HEK293 (cell line): ENCODE results near the gene INPP5F.
A peak's percentile ranks its signal among the peaks of the same experiment; 100 is the strongest.

Experiments
- CTCF ChIA-PET: fragments of 350-600 bp; formaldehyde crosslinking; extraction: SDS; loops from one replicate; lab custom pipeline; 2021; ENCODE audit warnings: antibody characterized with exemption; lab: Yijun Ruan, JAX
- POLR2A ChIA-PET: fragments of 300-600 bp; formaldehyde crosslinking; extraction: SDS; loops from one replicate; lab custom pipeline; 2020; ENCODE audit warnings: antibody characterized with exemption, inconsistent platforms; lab: Yijun Ruan, JAX
- H3K27ac ChIP-seq: fragments of 200-500 bp; sonication (Bioruptor generic); 2 replicates; pipeline ENCODE4 v1.5.1; 2014; ENCODE audit warnings: low read depth, low read length, control low read depth, inconsistent platforms; ENCODE audit errors: extremely low read depth
- H3K36me3 ChIP-seq, 2 experiments: fragments of 200-500 bp in 1 of 2; sonication (Bioruptor generic) in 1 of 2; 1 replicate in 1 of 2; 2 replicates in 1 of 2; pipeline ENCODE4 v1.5.1; 2014 to 2017; ENCODE audit warnings: inconsistent platforms in 2 of 2, low read length in 2 of 2; ENCODE audit not compliant: control insufficient read depth in 2 of 2, insufficient read depth in 1 of 2
- H3K4me1 ChIP-seq: fragments of 200-500 bp; sonication (Bioruptor generic); 2 replicates; pipeline ENCODE4 v1.5.1; 2014; ENCODE audit warnings: mild to moderate bottlenecking, low read length, inconsistent platforms; ENCODE audit not compliant: control insufficient read depth, insufficient read depth
- H3K4me3 ChIP-seq: 2 replicates; pipeline ENCODE4 v1.5.1; 2011; ENCODE audit warnings: low read depth, mild to moderate bottlenecking, control low read depth, low read length, moderate library complexity
- H3K9me3 ChIP-seq: fragments of 200-500 bp; sonication (Bioruptor generic); 2 replicates; pipeline ENCODE4 v1.5.1; 2014; ENCODE audit warnings: low read depth, low read length, inconsistent platforms; ENCODE audit not compliant: control insufficient read depth, insufficient read depth
- BCL6B ChIP-seq: fragments of 450-650 bp; formaldehyde crosslinking; IDR thresholded peaks from 2 replicates; pipeline ENCODE4 v1.5.1; 2017; ENCODE audit warnings: missing biosample characterization, missing genetic modification characterization
- FEZF1 ChIP-seq: fragments of 450-650 bp; formaldehyde crosslinking; IDR thresholded peaks from 2 replicates; pipeline ENCODE4 v1.5.1; 2016; ENCODE audit warnings: missing biosample characterization, missing genetic modification characterization
- HOXD13 ChIP-seq: sonication (generic); formaldehyde crosslinking; IDR thresholded peaks from 2 replicates; pipeline ENCODE4 v1.8.0; 2022; ENCODE audit warnings: missing genetic modification reagents, borderline replicate concordance
- ZBTB17 ChIP-seq: fragments of 450-650 bp; formaldehyde crosslinking; IDR thresholded peaks from 2 replicates; pipeline ENCODE4 v1.5.1; 2016; ENCODE audit warnings: missing biosample characterization, missing genetic modification characterization
- ZBTB7A ChIP-seq: fragments of 450-650 bp; formaldehyde crosslinking; IDR thresholded peaks from 2 replicates; pipeline ENCODE4 v1.5.1; 2016; ENCODE audit warnings: low read depth, missing biosample characterization, missing genetic modification characterization
- ZFHX2 ChIP-seq: fragments of 450-650 bp; formaldehyde crosslinking; conservative IDR thresholded peaks from 2 replicates; pipeline ENCODE4 v1.5.1; 2016; ENCODE audit warnings: missing biosample characterization, missing genetic modification characterization
- ZNF132 ChIP-seq: fragments of 450-650 bp; formaldehyde crosslinking; IDR thresholded peaks from 2 replicates; pipeline ENCODE4 v1.5.1; 2017; ENCODE audit warnings: missing biosample characterization, missing genetic modification characterization, borderline replicate concordance
- ZNF341 ChIP-seq: fragments of 450-650 bp; formaldehyde crosslinking; IDR thresholded peaks from 2 replicates; pipeline ENCODE4; 2016; ENCODE audit warnings: low read depth, missing biosample characterization, missing genetic modification characterization
- ZNF366 ChIP-seq: fragments of 450-650 bp; formaldehyde crosslinking; conservative IDR thresholded peaks from 2 replicates; pipeline ENCODE4 v1.5.1; 2016; ENCODE audit warnings: missing biosample characterization, missing genetic modification characterization
- ZNF391 ChIP-seq: fragments of 450-650 bp; formaldehyde crosslinking; IDR thresholded peaks from 2 replicates; pipeline ENCODE4 v1.5.1; 2016; ENCODE audit warnings: low read depth, missing biosample characterization, missing genetic modification characterization, borderline replicate concordance
- ZNF596 ChIP-seq: fragments of 450-650 bp; IDR thresholded peaks from 2 replicates; pipeline ENCODE4 v1.5.0; 2018; ENCODE audit warnings: missing biosample characterization, mild to moderate bottlenecking, missing genetic modification characterization, moderate library complexity
- TF ChIP-seq, protein P1 (sequence below): fragments of 450-650 bp; formaldehyde crosslinking; IDR thresholded peaks from 2 replicates; pipeline ENCODE4 v1.5.1; 2016; ENCODE audit warnings: missing biosample characterization, missing genetic modification characterization, borderline replicate concordance
- TF ChIP-seq, protein P2 (sequence below): fragments of 450-650 bp; formaldehyde crosslinking; IDR thresholded peaks from 2 replicates; pipeline ENCODE4 v1.5.1; 2017; ENCODE audit warnings: missing biosample characterization, missing genetic modification characterization
- TF ChIP-seq, protein P3 (sequence below): fragments of 450-650 bp; formaldehyde crosslinking; IDR thresholded peaks from 2 replicates; pipeline ENCODE4 v1.5.1; 2016; ENCODE audit warnings: missing biosample characterization, missing genetic modification characterization

The INPP5F gene

GRCh38 chr10:119762035-119762434 is 36.2 kb downstream of the INPP5F start:
- POLR2A ChIA-PET = no interaction called here

GRCh38 chr10:119762805-119763798 is 37.3 kb downstream of the INPP5F start:
- no peak for TF ChIP-seq ZNF391 (tag by site-specific recombination)
- Histone ChIP-seq H3K27ac (no peak overlapping the region), H3K36me3 (no peaks in the 10 kb centered on the region), H3K9me3 (no peaks in the 10 kb centered on the region), H3K4me3 (no peak overlapping the region), H3K4me1 (peaks cover 6% of the 10 kb centered on the region; the same call in 1 of the 2 replicates)
- CTCF ChIA-PET = interaction anchor here (0.6 kb wide), 1 partner anchor 134 kb away, joined by 4 read pairs; no protein-coding TSS in a partner anchor
- POLR2A ChIA-PET = no interaction called here

More at GRCh38 chr10:119762035-119762434, 36.2 kb downstream of the INPP5F start:
- Histone ChIP-seq H3K9me3 (no peaks in the 10 kb centered on the region), H3K27ac (no peak overlapping the region), H3K36me3 (no peaks in the 10 kb centered on the region), H3K4me1 (0 out of 2 replicates have a peak, but pooled peaks cover 4% of the 10 kb centered on the region), H3K4me3 (no peak overlapping the region)
- TF ChIP-seq ZFHX2 (tag by site-specific recombination) (no peak), ZNF341 (tag by site-specific recombination) (no peak), BCL6B (tag by site-specific recombination) (no peak), ZBTB7A (tag by site-specific recombination) (no peak)
- TF ChIP-seq, protein P1, sequence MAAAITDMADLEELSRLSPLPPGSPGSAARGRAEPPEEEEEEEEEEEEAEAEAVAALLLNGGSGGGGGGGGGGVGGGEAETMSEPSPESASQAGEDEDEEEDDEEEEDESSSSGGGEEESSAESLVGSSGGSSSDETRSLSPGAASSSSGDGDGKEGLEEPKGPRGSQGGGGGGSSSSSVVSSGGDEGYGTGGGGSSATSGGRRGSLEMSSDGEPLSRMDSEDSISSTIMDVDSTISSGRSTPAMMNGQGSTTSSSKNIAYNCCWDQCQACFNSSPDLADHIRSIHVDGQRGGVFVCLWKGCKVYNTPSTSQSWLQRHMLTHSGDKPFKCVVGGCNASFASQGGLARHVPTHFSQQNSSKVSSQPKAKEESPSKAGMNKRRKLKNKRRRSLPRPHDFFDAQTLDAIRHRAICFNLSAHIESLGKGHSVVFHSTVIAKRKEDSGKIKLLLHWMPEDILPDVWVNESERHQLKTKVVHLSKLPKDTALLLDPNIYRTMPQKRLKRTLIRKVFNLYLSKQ = no peak
- CTCF ChIA-PET = interaction anchor here (1.9 to 2.7 kb wide), 2 partner anchors 11 to 97 kb away, joined by 7 to 14 read pairs; no protein-coding TSS in a partner anchor

GRCh38 chr10:119768455-119769094 is 42.7 kb downstream of the INPP5F start:
- CTCF ChIA-PET = interaction anchor here (1.3 kb wide), 1 partner anchor 125 kb away, joined by 6 read pairs; no protein-coding TSS in a partner anchor
- POLR2A ChIA-PET = no interaction called here
- Histone ChIP-seq H3K36me3 (no peaks in the 10 kb centered on the region), H3K4me1 (peaks cover 25% of the 10 kb centered on the region)
- TF ChIP-seq HOXD13 = no peak
- peak; percentile 38; the same call in 1 of the 2 replicates for TF ChIP-seq ZBTB17 (tag by site-specific recombination)
- TF ChIP-seq, all 188 proteins: peak for 1
- Histone ChIP-seq H3K27ac (no peak overlapping the region), H3K9me3 (no peaks in the 10 kb centered on the region), H3K4me3 (no peak overlapping the region)

- Histone ChIP-seq H3K9me3 (no peaks in the 10 kb centered on the region), H3K4me3 (no peak overlapping the region), H3K4me1 (peaks cover 25% of the 10 kb centered on the region), H3K36me3 (no peaks in the 10 kb centered on the region), H3K27ac (no peak overlapping the region)
- CTCF ChIA-PET = interaction anchor here (0.6 to 2.2 kb wide), 5 partner anchors 10 to 722 kb away, joined by 3 to 9 read pairs (median 4); no protein-coding TSS in a partner anchor
- TF ChIP-seq ZNF366 (tag by site-specific recombination) (0 out of 2 replicates have a peak, but pooled peaks have one; percentile 9), ZNF596 (peak; percentile 36; the same call in 1 of the 2 replicates), FEZF1 (tag by site-specific recombination) (peak; percentile 49; the same call in 1 of the 2 replicates), ZNF132 (tag by site-specific recombination) (no peak)
- TF ChIP-seq, protein P2, sequence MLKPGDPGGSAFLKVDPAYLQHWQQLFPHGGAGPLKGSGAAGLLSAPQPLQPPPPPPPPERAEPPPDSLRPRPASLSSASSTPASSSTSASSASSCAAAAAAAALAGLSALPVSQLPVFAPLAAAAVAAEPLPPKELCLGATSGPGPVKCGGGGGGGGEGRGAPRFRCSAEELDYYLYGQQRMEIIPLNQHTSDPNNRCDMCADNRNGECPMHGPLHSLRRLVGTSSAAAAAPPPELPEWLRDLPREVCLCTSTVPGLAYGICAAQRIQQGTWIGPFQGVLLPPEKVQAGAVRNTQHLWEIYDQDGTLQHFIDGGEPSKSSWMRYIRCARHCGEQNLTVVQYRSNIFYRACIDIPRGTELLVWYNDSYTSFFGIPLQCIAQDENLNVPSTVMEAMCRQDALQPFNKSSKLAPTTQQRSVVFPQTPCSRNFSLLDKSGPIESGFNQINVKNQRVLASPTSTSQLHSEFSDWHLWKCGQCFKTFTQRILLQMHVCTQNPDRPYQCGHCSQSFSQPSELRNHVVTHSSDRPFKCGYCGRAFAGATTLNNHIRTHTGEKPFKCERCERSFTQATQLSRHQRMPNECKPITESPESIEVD (tag by site-specific recombination) = peak; percentile 65; the same call in 1 of the 2 replicates
- TF ChIP-seq, protein P3, sequence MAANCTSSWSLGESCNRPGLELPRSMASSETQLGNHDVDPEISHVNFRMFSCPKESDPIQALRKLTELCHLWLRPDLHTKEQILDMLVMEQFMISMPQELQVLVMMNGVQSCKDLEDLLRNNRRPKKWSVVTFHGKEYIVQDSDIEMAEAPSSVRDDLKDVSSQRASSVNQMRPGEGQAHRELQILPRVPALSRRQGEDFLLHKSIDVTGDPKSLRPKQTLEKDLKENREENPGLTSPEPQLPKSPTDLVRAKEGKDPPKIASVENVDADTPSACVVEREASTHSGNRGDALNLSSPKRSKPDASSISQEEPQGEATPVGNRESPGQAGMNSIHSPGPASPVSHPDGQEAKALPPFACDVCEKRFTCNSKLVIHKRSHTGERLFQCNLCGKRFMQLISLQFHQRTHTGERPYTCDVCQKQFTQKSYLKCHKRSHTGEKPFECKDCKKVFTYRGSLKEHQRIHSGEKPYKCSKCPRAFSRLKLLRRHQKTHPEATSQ = no peak
- POLR2A ChIA-PET = interaction anchor here (0.8 to 1.3 kb wide), 4 partner anchors 16 to 198 kb away, joined by 3 to 4 read pairs (median 3); partner anchors contain the start of gene INPP5F
Observed at GRCh38 chr10:119769886-119770285, 44.0 kb downstream of the INPP5F start.
